Dermis blood vessel endothelial cell (primary cell): ENCODE measurements around the gene HLA-G. TPM values are rescaled to one million over a fixed set of nuclear protein-coding genes. Genes with fewer than 3 reads are reported as not detected.
"Not testable (repeated sequence)": the region's sequence is repeated elsewhere in the genome, so short reads cannot be mapped to it uniquely, and the experiment has no call there.

Experiments
- DNase-seq: peaks from one replicate; pipeline ENCODE4 v3.0.0; 2010
- total RNA-seq: library from RNA; depleted of rRNA; stranded (reverse); fragments of >200 nt; gene quantifications from 2 replicates; pipeline ENCODE4 v1.2.3, GENCODE V29; 2014

Gene HLA-G
- total RNA-seq, 1 donor from 2014 or later = not detected

- no peak for DNase-seq
Measured at GRCh38 chr6:29875257-29875656, 47.6 kb downstream of the HLA-G start.

- not testable (repeated sequence) for DNase-seq
Measured at GRCh38 chr6:29875734-29876133, 48.1 kb downstream of the HLA-G start.

Other genes starting within 250 kb of the HLA-G start
- not detected in 2 replicates for gene OR2H2, start 242.7 kb upstream of the HLA-G start, total RNA-seq
- gene GABBR1, start 194.6 kb upstream of the HLA-G start, total RNA-seq = 1.0 and 5.4 TPM in 2 replicates
- gene MOG, start 170.7 kb upstream of the HLA-G start, total RNA-seq = not detected in 2 replicates
- gene ZFP57, start 146.7 kb upstream of the HLA-G start, total RNA-seq = 1.7 TPM in 1 of 2 replicates, not detected in the other
- 6.7 and 68.2 TPM in 2 replicates for gene HLA-F, start 104.4 kb upstream of the HLA-G start, total RNA-seq
- 595 and 927 TPM in 2 replicates for gene HLA-A, start 114.7 kb downstream of the HLA-G start, total RNA-seq
- gene POLR1H, start 233.4 kb downstream of the HLA-G start, total RNA-seq = 14.8 and 39.1 TPM in 2 replicates
- gene PPP1R11, start 239.4 kb downstream of the HLA-G start, total RNA-seq = 14.0 and 15.0 TPM in 2 replicates
- gene RNF39, start 247.9 kb downstream of the HLA-G start, total RNA-seq = 0.05 TPM in 1 of 2 replicates, not detected in the other